GM21528 (cell line): Measurements from ENCODE around the gene NSUN2.
"Not testable (repeated sequence)": the region's sequence is repeated elsewhere in the genome, so short reads cannot be mapped to it uniquely, and the experiment has no call there.

Experiments used
- ATAC-seq: cut with Tn5 transposase; IDR thresholded peaks from one replicate; pipeline ENCODE4 v1.9.1; 2021; ENCODE audit warnings: mild to moderate bottlenecking, moderate library complexity; ENCODE audit not compliant: unreplicated experiment, low FRiP score

NSUN2 gene

GRCh38 chr5:6645571-6646362 is 12.9 kb upstream of the NSUN2 start:
- not testable (repeated sequence) for ATAC-seq

DNA sequence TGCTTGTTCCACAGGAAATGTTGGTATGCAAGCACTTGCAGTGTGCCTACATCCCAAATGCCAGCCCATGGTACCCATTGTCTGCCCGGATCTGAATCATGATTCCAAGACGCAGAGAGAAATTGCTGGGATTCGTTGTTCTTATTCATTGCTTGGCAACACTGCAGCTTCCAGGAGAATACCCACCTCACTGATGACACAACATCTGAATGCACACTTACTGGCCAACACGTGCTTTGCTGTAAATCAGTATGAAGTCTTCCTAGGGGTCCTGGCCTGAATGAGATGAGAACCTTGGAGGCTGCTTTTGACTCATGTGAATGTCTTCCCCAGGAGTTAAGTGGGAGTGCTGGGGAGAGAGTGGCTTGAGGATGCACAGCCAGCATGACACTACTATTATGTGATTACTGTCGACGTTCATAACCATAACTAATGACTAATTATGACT is 12.0 kb upstream of the NSUN2 start:
- ATAC-seq, result no peak

GRCh38 chr5:6642655-6643054 is 9.8 kb upstream of the NSUN2 start:
- no peak for ATAC-seq

- ATAC-seq, result no peak
Measured at GRCh38 chr5:6638236-6638635, 5.4 kb upstream of the NSUN2 start.

GRCh38 chr5:6637590-6637989 is 4.7 kb upstream of the NSUN2 start:
- no peak for ATAC-seq

GRCh38 chr5:6637022-6637421 is 4.2 kb upstream of the NSUN2 start:
- ATAC-seq, result no peak

GRCh38 chr5:6636293-6636692 is 3.4 kb upstream of the NSUN2 start:
- no peak for ATAC-seq

DNA sequence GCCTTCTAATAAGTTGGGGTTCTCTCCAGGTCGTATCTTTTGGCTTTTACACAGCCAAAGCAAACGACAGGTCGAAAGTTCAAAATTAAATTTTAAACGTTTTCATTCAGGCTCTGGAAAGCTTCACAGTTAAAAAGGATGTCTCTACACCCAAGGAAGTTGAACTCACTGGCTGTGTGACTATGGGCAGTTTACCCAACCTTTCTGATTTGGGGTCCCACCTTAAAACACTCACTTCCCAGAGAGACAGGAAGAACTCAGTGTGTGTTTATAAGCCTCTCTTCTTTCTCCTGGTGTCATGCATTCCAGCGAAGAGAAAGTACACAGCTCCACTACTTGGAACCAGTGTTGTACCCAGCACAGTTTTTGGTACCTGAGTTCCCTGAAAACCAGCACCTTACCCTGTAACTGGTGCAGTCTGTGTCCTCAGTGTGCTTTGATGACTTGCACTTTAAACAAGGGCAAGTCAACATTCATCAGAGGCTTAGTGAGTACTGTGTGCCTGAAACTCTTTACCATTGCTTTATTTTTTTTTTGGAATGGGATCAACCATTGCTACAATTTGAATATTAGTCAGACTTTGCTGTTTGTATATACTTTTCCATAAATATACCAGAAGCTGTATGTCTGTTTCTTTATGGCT is 2.1 kb upstream of the NSUN2 start:
- ATAC-seq, result no peak

- ATAC-seq, result no peak
Measured at GRCh38 chr5:6634306-6634705, 1.5 kb upstream of the NSUN2 start.

DNA sequence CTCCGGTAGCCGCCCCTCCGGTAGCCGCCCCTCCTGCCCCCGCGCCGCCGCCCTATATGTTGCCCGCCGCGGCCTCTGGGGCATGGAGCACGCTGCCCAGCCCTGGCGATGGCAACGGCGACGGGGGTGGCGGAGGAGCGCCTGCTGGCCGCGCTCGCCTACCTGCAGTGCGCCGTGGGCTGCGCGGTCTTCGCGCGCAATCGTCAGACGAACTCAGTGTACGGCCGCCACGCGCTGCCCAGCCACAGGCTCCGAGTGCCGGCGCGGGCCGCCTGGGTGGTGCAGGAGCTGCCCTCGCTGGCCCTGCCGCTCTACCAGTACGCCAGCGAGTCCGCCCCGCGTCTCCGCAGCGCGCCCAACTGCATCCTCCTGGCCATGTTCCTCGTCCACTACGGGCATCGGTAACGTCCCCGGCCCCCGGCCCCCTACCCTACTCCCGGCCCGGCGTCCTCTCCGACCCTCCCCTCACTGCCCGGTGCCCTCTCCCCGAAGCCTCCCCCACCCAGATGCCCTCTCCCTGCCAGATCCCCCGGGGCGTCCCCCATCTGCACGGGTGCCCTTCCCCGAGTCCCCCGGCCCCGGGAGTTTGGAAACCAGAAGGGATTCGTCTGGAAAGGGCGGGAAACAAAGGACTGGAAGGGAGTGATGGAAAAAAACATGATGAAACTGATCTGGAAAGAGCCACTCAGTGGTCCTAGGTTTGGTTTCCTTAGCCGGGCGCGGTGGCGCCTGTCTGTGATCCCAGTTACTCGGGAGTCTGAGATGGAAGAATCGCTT is 813 bp upstream of the NSUN2 start:
- peak; percentile 63 for ATAC-seq

DNA sequence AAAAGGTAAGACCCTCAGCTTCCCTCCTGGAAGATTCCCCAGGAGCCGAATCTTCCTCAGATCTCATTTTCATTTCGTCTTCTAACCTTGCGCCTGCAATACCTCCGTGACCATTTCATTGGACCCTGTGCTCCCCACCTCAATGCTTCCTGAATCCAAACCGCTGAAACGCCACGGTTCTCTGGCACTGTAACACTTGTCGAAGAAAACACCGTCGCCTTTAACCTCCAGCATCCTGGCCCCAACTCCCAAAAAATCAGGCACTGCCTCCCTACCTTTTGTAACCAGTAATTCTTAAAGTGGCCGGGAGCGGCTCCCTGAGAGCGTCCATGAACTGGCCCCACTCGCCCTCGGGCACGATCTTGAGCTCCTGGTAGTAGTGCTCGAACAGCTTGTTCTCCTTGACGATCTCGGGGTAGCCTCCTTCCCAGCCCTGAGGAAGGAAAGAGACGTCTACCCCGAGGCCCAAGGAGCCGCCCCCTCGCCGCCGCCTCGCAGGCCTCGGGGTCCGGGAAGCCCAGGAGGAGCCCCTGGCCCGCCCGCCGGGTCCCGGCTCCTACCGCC is 438 bp downstream of the NSUN2 start:
- ATAC-seq, result peak; percentile 28

DNA sequence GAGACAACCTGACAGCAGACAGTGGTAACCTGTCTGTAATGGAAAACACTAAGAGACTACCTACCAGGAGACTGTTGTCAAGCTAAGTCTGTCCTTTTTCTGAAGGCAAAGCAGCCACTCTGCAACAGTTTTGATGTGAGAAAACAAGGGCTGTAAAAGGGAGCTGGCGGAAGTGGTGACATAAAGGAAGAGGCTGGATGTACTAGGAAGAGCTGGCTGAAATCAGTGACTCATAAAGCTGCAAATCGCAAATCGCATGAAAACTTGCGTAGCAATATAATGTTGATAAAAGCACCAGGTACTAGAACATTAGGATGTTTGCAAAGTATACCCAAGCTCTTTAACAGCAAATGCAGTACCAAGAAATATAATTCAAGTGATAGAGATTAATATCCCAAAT is 1.4 kb downstream of the NSUN2 start:
- ATAC-seq, result no peak

GRCh38 chr5:6626508-6626907 is 6.3 kb downstream of the NSUN2 start:
- ATAC-seq, result no peak

- ATAC-seq, result no peak
Measured at GRCh38 chr5:6623941-6624340, 8.9 kb downstream of the NSUN2 start.

DNA sequence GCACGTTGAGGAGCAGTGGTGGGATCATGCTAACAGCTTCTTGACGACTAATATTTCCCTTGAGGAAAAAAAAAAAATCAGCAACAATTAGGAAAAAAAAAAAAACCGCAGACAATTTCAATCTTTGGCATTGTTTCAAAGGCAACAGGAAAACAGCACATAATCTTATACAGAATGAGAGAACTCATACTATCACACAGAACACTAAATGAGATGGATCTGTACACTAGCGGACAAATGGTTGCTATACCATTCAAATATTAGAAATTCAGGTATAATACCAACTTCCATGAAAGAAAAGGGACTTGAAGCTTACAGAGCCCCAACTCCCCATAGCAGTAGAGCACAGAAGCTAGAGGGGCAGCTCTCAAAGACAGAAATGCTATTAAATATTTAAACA is 9.6 kb downstream of the NSUN2 start:
- ATAC-seq, result no peak

DNA sequence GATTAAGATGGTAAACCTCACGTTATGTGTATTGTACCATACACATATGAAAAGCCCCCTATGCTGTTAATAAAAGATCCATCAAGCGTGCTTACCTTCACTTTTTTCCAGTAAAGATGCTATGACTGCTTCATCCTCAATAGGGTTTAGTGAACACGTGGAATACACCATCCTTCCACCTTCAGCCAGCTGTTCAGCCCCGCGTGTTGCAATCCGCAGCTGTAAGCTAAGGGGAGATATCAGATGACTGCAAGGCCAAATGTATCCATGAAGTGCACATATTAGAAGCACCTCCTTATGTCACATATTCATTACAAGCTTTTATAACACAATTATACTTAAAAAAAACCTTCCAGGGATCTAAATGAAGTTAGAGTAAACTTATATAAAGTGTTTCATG is 16.2 kb downstream of the NSUN2 start:
- no peak for ATAC-seq

DNA sequence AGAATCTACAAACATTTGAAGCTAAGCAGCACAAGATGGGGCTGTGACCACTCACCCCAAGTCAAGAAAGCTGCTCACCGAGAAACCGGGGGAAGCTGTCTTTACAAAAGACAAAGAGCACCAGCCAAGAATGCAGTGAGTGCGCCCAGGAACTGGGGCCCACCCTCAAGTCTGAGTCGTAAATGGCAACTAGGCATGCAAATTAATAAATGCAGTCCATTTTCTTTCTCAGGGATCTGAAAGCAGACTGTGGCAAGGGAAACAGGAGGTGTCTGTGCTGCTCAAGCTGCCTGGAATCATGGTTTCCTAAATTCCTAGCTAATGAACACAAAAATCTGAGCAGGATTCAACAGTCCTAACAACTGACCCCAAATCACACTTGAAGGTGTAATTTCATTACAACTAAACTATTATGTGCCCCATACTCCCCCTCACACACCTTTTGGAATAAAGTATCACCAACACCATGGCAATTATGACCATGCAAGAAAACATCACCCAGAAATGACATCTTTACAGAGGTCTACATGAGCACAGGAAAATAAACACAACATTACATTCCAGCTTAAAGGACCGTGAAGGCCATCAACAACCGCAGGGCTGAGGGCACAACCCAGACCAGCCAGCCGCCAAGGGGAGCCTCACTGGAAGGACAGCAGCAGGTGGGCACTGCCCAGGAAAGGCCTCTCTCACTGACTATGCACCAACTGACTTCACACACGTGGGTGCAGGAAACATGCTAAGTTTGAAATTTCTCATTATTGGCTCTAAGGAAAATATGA is 17.6 kb downstream of the NSUN2 start:
- no peak for ATAC-seq

DNA sequence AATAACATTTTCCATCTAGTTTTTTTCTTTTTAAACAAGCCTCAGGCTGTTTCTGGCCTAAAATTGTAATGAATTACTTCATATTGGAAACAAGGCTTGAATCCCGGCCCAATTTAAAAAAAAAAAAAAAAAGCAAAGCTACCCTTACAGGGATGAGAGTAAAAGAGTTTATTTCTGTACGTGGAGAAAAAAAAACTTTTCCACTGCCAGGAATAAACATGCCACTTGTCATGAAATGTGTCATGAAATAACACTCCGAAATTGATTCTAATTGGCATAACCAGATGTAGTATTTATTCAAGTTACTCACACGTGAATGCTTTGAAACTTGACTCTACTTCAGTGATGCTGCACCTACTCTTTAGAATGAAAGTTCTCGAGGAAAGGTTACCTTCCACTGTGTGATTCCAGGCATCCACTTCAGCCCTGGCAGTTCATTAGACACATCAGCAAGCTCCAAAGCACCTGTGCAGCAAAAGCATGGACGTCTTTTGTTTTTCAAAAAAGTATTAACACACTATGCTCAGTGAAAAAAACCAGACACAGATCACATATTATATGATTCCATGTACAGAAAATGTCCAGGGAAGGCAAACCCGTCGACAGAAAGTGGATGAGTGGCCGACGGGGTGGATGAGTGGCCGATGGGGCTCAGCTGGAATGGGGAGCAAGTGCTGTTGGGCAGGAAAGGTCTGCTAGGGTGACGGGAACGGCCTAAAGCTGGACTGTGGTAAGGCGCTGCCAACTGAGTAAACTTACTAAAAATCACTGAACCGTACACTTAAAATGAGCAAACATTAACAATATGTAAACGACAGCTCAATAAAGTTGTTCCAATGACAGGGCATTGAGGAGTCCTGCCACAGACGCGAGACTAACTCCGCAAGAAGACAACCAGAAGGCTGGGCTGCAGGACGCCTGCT is 21.2 kb downstream of the NSUN2 start:
- no peak for ATAC-seq

DNA sequence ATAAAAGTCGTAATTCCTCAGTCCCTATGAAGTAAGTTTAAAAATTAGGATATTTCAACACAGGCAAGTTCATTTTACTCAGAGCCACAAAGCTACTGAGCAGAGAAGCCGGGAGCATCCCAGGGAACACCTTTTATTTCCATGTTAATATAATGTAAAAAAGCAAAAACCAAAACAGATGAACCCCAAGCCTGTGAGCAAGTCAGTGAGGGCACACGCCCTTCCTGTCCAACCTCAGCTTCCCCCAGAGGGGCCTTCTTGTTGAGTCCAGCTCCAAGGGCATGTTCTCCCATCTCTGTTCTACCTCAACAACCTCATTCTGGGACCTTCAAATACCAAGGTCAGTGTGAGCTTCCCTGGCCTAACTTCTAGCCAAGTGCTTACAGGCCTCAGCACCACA is 24.8 kb downstream of the NSUN2 start:
- ATAC-seq, result no peak
